Common myeloid progenitor, CD34-positive (primary cell): ENCODE data around the gene NOXA1.

ENCODE experiments used
- CTCF ChIA-PET: fragments of 350-600 bp; sonication (Branson Sonifier 250); formaldehyde crosslinking; loops from one replicate; lab custom pipeline; 2021; ENCODE audit warnings: antibody characterized with exemption; lab: Charles Lee
- POLR2A ChIA-PET: fragments of 350-600 bp; sonication (Branson Sonifier 250); formaldehyde crosslinking; loops from one replicate; lab custom pipeline; 2021; ENCODE audit warnings: antibody characterized with exemption; lab: Charles Lee
- DNase-seq, 3 donors: peaks; one replicate each; pipeline versions ENCODE4 v3.0.0 to v3.0.0-alpha.2; 2013
- H3K27ac ChIP-seq, 2 experiments: 1 replicate in 1 of 2; 2 replicates in 1 of 2; pipeline ENCODE4 v1.7.0; 2013; ENCODE audit warnings: inconsistent platforms in 2 of 2, low read length in 2 of 2, mild to moderate bottlenecking in 2 of 2, low read depth in 1 of 2, moderate library complexity in 1 of 2; ENCODE audit not compliant: severe bottlenecking in 2 of 2, insufficient read depth in 1 of 2, poor library complexity in 1 of 2
- H3K27me3 ChIP-seq, 5 experiments: replicated peaks in 2 of 5; 1 replicate in 3 of 5; 2 replicates in 2 of 5; pipeline versions ENCODE4 v1.6.1 to v1.7.0; 2013; ENCODE audit warnings: low read length in 4 of 5, mild to moderate bottlenecking in 2 of 5, moderate library complexity in 2 of 5, inconsistent platforms in 1 of 5; ENCODE audit not compliant: insufficient read depth in 5 of 5, control insufficient read depth in 4 of 5
- H3K36me3 ChIP-seq, 4 experiments: 1 replicate in 2 of 4; 2 replicates in 2 of 4; pipeline versions ENCODE4 v1.6.1 to v1.7.0; 2013; ENCODE audit warnings: low read length in 3 of 4, control low read depth in 1 of 4, mild to moderate bottlenecking in 1 of 4; ENCODE audit not compliant: control insufficient read depth in 4 of 4, insufficient read depth in 4 of 4
- H3K4me1 ChIP-seq, 4 experiments: 1 replicate in 3 of 4; 2 replicates in 1 of 4; pipeline versions ENCODE4 v1.6.1 to v1.7.1; 2013; ENCODE audit warnings: low read length in 3 of 4, mild to moderate bottlenecking in 3 of 4, control low read depth in 1 of 4, inconsistent platforms in 1 of 4, moderate library complexity in 1 of 4; ENCODE audit not compliant: control insufficient read depth in 4 of 4, insufficient read depth in 4 of 4; ENCODE audit errors: control extremely low read depth in 1 of 4
- H3K4me3 ChIP-seq, 7 experiments: 1 replicate in 4 of 7; 2 replicates in 3 of 7; pipeline versions ENCODE4 v1.5.1 to v1.7.0; 2013; ENCODE audit warnings: mild to moderate bottlenecking in 7 of 7, low read length in 6 of 7, moderate library complexity in 6 of 7, inconsistent platforms in 2 of 7, low read depth in 2 of 7, control low read depth in 1 of 7; ENCODE audit not compliant: insufficient read depth in 4 of 7, control insufficient read depth in 1 of 7; ENCODE audit errors: extremely low read depth in 1 of 7
- H3K9me3 ChIP-seq, 5 experiments: 1 replicate in 4 of 5; 2 replicates in 1 of 5; pipeline versions ENCODE4 v1.6.1 to v1.7.1; 2013; ENCODE audit warnings: low read length in 4 of 5, mild to moderate bottlenecking in 2 of 5, inconsistent platforms in 1 of 5, low read depth in 1 of 5, moderate library complexity in 1 of 5; ENCODE audit not compliant: control insufficient read depth in 4 of 5, insufficient read depth in 2 of 5; ENCODE audit errors: control extremely low read depth in 1 of 5
- WGBS: methylation state at CpG from one replicate; pipeline ENCODE4 v1.1.5; 2013; ENCODE audit not compliant: insufficient coverage; 5-methylcytosine and 5-hydroxymethylcytosine counted together

NOXA1 gene

DNA sequence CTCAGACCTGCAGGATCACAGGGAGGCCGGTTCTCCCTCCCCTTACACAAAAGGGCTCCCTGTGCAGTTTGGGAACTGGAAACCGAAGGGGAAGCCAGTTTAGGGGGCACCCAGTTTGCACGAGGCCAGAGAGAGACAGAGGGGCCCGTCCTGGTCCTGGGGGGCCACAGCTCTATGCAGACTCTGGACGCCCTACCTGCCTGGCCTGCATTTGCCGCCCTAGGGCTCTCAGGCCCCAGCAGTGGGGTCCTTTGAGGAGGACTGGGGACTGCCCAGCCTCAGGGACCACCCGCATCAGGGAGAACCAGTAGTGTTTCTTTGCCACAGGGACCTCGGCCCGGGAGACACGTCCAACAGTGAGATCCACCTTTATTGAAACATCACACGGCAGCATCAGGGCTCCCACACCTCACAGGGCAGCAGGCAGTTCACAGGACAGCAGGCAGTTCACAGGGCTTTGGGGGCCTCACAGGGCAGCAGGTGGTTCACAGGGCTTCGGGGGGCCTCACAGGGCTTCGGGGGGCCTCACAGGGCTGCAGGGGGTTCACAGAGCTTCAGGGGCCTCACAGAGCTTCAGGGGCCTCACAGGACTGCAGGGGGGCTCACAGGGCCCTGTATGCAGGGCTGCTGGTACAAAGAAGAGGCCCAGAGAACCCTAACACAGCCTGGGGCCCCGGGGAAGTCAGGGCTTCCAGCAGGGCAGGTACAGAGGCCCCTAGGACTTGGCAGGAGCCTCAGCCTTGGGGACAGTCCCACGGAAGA lies 36.6 kb downstream of the NOXA1 start:
- ChIA-PET POLR2A (interaction anchor here (0.6 kb wide), 1 partner anchor 222 kb away, joined by 3 read pairs; no protein-coding TSS in a partner anchor), CTCF (no interaction called here)
- Histone ChIP-seq H3K4me3 (peak overlapping the region in 5 of 7 experiments; percentile 51 to 78 (median 70)), H3K27ac (peak overlapping the region in 1 of 2 experiments; percentile 58), H3K9me3 (peaks cover 0 to 11% (median 0%) of the 10 kb centered on the region in 5 experiments), H3K4me1 (peaks cover 0 to 59% (median 51%) of the 10 kb centered on the region in 4 experiments), H3K36me3 (peaks cover 0 to 24% (median under 1%) of the 10 kb centered on the region in 4 experiments), H3K27me3 (peaks cover 0 to 6% (median 0%) of the 10 kb centered on the region in 5 experiments)
- 64% methylated on average over 10 of the region's 15 CpGs for WGBS
- no peak for DNase-seq

- Histone ChIP-seq H3K4me1 (peaks cover 0 to 56% (median 48%) of the 10 kb centered on the region in 4 experiments), H3K4me3 (peak overlapping the region in 1 of 7 experiments; percentile 5), H3K27ac (no peak overlapping the region)
Measured at GRCh38 chr9:137460363-137461315, 37.4 kb downstream of the NOXA1 start.

GRCh38 chr9:137461316-137461662 lies 38.1 kb downstream of the NOXA1 start:
- ChIA-PET POLR2A (interaction anchor here (0.7 to 1.0 kb wide), 2 partner anchors 9 to 422 kb away, joined by 3 read pairs; no protein-coding TSS in a partner anchor), CTCF (no interaction called here)
- Histone ChIP-seq H3K9me3 (peaks cover 0 to 25% (median 0%) of the 10 kb centered on the region in 5 experiments), H3K27me3 (peaks cover 0 to 15% (median 0%) of the 10 kb centered on the region in 5 experiments), H3K4me3 (peak overlapping the region in 2 of 7 experiments; percentile 54 to 55), H3K27ac (no peak overlapping the region), H3K36me3 (peaks cover 0 to 13% (median 0%) of the 10 kb centered on the region in 4 experiments), H3K4me1 (peaks cover 0 to 56% (median 48%) of the 10 kb centered on the region in 4 experiments)
- DNase-seq: no peak
- 70% methylated on average over 7 of the region's 21 CpGs for WGBS

More at GRCh38 chr9:137460363-137461315, 37.4 kb downstream of the NOXA1 start:
- POLR2A ChIA-PET: no interaction called here
- 95% methylated on average over 28 of the region's 31 CpGs for WGBS
- no peak for DNase-seq
- peaks cover 0 to 19% (median 0%) of the 10 kb centered on the region in 5 experiments for H3K9me3 ChIP-seq
- peaks cover 0 to 11% (median 0%) of the 10 kb centered on the region in 5 experiments for H3K27me3 ChIP-seq
- CTCF ChIA-PET: no interaction called here
- H3K36me3 ChIP-seq: peaks cover 0 to 19% (median under 1%) of the 10 kb centered on the region in 4 experiments

- peak; percentile 94 to 98 (median 98) for DNase-seq
- POLR2A ChIA-PET: interaction anchor here (0.7 to 1.0 kb wide), 2 partner anchors 9 to 422 kb away, joined by 3 read pairs; no protein-coding TSS in a partner anchor
Measured at GRCh38 chr9:137461663-137462395, 38.6 kb downstream of the NOXA1 start.

DNA sequence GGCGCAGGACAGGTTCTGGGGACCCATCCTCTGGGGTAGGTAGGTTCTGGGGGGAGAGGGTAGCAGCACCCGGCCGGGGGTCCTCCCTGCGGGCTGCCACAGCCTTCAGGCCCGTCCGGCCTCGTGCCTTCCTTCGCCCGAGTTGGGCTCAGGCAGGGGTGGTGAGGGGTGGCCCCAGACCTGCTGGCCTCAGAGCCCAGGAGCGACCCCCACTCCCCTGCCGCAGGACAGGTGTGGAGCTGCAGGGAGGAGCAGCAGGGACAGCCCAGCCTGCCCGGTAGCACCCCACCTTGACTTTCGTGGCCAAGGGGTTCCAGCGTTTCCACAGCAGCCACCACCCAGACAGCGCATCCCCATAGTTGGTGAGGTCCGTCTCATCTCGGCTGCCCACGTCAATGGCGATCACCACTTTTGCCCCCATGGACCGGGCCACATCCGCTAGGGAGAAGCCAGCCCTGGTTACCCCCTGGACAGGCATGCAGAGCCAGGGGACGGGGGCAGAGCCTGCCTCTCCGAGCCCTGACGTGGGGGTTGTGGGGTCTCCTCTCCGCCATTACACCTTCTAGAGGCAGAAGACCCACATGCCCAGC lies 39.3 kb downstream of the NOXA1 start:
- Histone ChIP-seq H3K4me1 (peaks cover 0 to 50% (median 48%) of the 10 kb centered on the region in 4 experiments), H3K27ac (no peak overlapping the region), H3K36me3 (peaks cover 0 to under 1% (median 0%) of the 10 kb centered on the region in 4 experiments), H3K27me3 (peaks cover 0 to 21% (median 0%) of the 10 kb centered on the region in 5 experiments), H3K9me3 (peaks cover 0 to 28% (median 0%) of the 10 kb centered on the region in 5 experiments), H3K4me3 (peak overlapping the region in 2 of 7 experiments; percentile 42 to 54)
- POLR2A ChIA-PET: interaction anchor here (1.0 kb wide), 1 partner anchor 8 kb away, joined by 3 read pairs; no protein-coding TSS in a partner anchor
- CTCF ChIA-PET: interaction anchor here (1.0 to 1.1 kb wide), 2 partner anchors 11 to 17 kb away, joined by 3 read pairs; no protein-coding TSS in a partner anchor
- no peak for DNase-seq
- 93% methylated on average over 23 of the region's 25 CpGs for whole genome bisulfite sequencing

More at GRCh38 chr9:137461663-137462395, 38.6 kb downstream of the NOXA1 start:
- H3K4me3 ChIP-seq: peak overlapping the region in 3 of 7 experiments; percentile 36 to 55 (median 54)
- peaks cover 0 to 15% (median 0%) of the 10 kb centered on the region in 5 experiments for H3K27me3 ChIP-seq
- H3K4me1 ChIP-seq: peaks cover 0 to 54% (median 48%) of the 10 kb centered on the region in 4 experiments
- 14% methylated on average over 50 of the region's 52 CpGs for WGBS
- no peak overlapping the region for H3K27ac ChIP-seq
- H3K9me3 ChIP-seq: peaks cover 0 to 28% (median 0%) of the 10 kb centered on the region in 5 experiments
- CTCF ChIA-PET: no interaction called here
- peaks cover 0 to 8% (median 0%) of the 10 kb centered on the region in 4 experiments for H3K36me3 ChIP-seq
